Parathyroid adenoma (tissue), 2 donors: Measurements from ENCODE around the gene SH3BP4.

Source experiments
- H2AFZ ChIP-seq: fragments of 300-600 bp; sonication (generic); one replicate; pipeline ENCODE4 v1.7.0; 2017; ENCODE audit warnings: antibody characterized with exemption, mild to moderate bottlenecking
- H3K27ac ChIP-seq: fragments of 300-600 bp; sonication (generic); one replicate; pipeline ENCODE4 v1.7.0; 2017
- H3K27me3 ChIP-seq: fragments of 300-600 bp; sonication (generic); one replicate; pipeline ENCODE4 v1.7.0; 2017; ENCODE audit warnings: low read length; ENCODE audit not compliant: control insufficient read depth, insufficient read depth
- H3K36me3 ChIP-seq: fragments of 300-600 bp; sonication (generic); one replicate; pipeline ENCODE4 v1.7.0; 2017; ENCODE audit warnings: low read length; ENCODE audit not compliant: control insufficient read depth, insufficient read depth
- H3K4me1 ChIP-seq: fragments of 300-600 bp; sonication (generic); one replicate; pipeline ENCODE4 v1.7.0; 2017; ENCODE audit warnings: control low read depth
- H3K4me2 ChIP-seq: fragments of 300-600 bp; sonication (generic); one replicate; pipeline ENCODE4 v1.7.0; 2017; ENCODE audit warnings: low read length
- H3K4me3 ChIP-seq: fragments of 300-600 bp; sonication (generic); one replicate; pipeline ENCODE4 v1.7.0; 2017; ENCODE audit warnings: low read depth, low read length
- H3K79me2 ChIP-seq: fragments of 300-600 bp; sonication (generic); one replicate; pipeline ENCODE4 v1.7.0; 2017; ENCODE audit warnings: control low read depth
- H3K9ac ChIP-seq: fragments of 300-600 bp; sonication (generic); one replicate; pipeline ENCODE4 v1.7.0; 2017; ENCODE audit warnings: mild to moderate bottlenecking
- H3K9me3 ChIP-seq: fragments of 300-600 bp; sonication (generic); one replicate; pipeline ENCODE4 v1.7.0; 2017; ENCODE audit warnings: low read length; ENCODE audit not compliant: control insufficient read depth
- CTCF ChIP-seq: fragments of 300-600 bp; sonication (generic); IDR thresholded peaks from one replicate; pipeline ENCODE4 v1.7.0; 2017; ENCODE audit warnings: antibody characterized with exemption, mild to moderate bottlenecking
- donor health status: primary hyperparathyroidism.

Gene SH3BP4

GRCh38 chr2:235005603-235006259 lies 53.9 kb downstream of the SH3BP4 start:
- Histone ChIP-seq H3K9ac (no peak overlapping the region), H3K9me3 (no peaks in the 10 kb centered on the region), H3K27ac (no peak overlapping the region), H3K27me3 (no peaks in the 10 kb centered on the region), H3K79me2 (peaks cover 3% of the 10 kb centered on the region), H3K36me3 (no peaks in the 10 kb centered on the region), H3K4me2 (no peak overlapping the region), H3K4me3 (no peak overlapping the region), H2AFZ (no peak overlapping the region), H3K4me1 (no peaks in the 10 kb centered on the region)
- no peak for TF ChIP-seq CTCF

GRCh38 chr2:235006461-235006860 lies 54.6 kb downstream of the SH3BP4 start:
- no peak overlapping the region for H3K9ac ChIP-seq
- H3K4me3 ChIP-seq: no peak overlapping the region
- no peak overlapping the region for H3K4me2 ChIP-seq
- H3K9me3 ChIP-seq: no peaks in the 10 kb centered on the region
- no peak overlapping the region for H2AFZ ChIP-seq
- no peaks in the 10 kb centered on the region for H3K27me3 ChIP-seq
- H3K36me3 ChIP-seq: no peaks in the 10 kb centered on the region
- H3K27ac ChIP-seq: no peak overlapping the region
- H3K79me2 ChIP-seq: peaks cover 3% of the 10 kb centered on the region
- no peaks in the 10 kb centered on the region for H3K4me1 ChIP-seq
- TF ChIP-seq CTCF: no peak

- Histone ChIP-seq H3K79me2 (peaks cover 3% of the 10 kb centered on the region), H3K4me3 (no peak overlapping the region), H3K27ac (no peak overlapping the region), H3K4me2 (no peak overlapping the region), H2AFZ (no peak overlapping the region), H3K9ac (no peak overlapping the region), H3K36me3 (no peaks in the 10 kb centered on the region), H3K4me1 (no peaks in the 10 kb centered on the region), H3K27me3 (no peaks in the 10 kb centered on the region), H3K9me3 (no peaks in the 10 kb centered on the region)
- no peak for TF ChIP-seq CTCF
Measured at GRCh38 chr2:235006986-235007385, 55.2 kb downstream of the SH3BP4 start.

- Histone ChIP-seq H3K4me1 (no peaks in the 10 kb centered on the region), H3K27me3 (no peaks in the 10 kb centered on the region), H2AFZ (no peak overlapping the region), H3K9ac (no peak overlapping the region), H3K4me2 (no peak overlapping the region), H3K79me2 (peaks cover 3% of the 10 kb centered on the region), H3K9me3 (no peaks in the 10 kb centered on the region), H3K27ac (no peak overlapping the region), H3K4me3 (no peak overlapping the region), H3K36me3 (no peaks in the 10 kb centered on the region)
- TF ChIP-seq CTCF: no peak
Measured at GRCh38 chr2:235007664-235008457, 56.0 kb downstream of the SH3BP4 start.
